K562 (cell line): Measurements from ENCODE around the gene POLN. TPM values are rescaled to one million over a fixed set of nuclear protein-coding genes. Genes with fewer than 3 reads are reported as not detected.

Source experiments
- ATAC-seq: fragments of 200-7000 bp; cut with Tn5 transposase; 3 replicates; pipeline ENCODE4 v1.9.1; 2020; ENCODE audit warnings: moderate library complexity
- BruUV-seq: library from RNA; stranded (reverse); fragments of 400-500 nt; replicated peaks from 2 replicates; lab custom pipeline; 2021; lab: Mats Ljungman, UMichigan
- CTCF ChIA-PET: fragments of 300-600 bp; formaldehyde crosslinking; extraction: SDS; loops from one replicate; lab custom pipeline; 2021; ENCODE audit warnings: low intra/inter-chr PET ratio; lab: Yijun Ruan, JAX
- POLR2A ChIA-PET: fragments of 300-600, 350-650 bp; sonication (Branson Sonifier 250); formaldehyde crosslinking; extraction: SDS; loops from one replicate; lab custom pipeline; 2021; ENCODE audit warnings: antibody characterized with exemption, inconsistent platforms; lab: Yijun Ruan, JAX
- DNase-seq, 4 experiments: peaks; one replicate each; pipeline versions ENCODE4 v3.0.0 to v3.0.0-alpha.2; 2011 to 2018; ENCODE audit warnings: low spot score in 3 of 4, mixed read lengths in 3 of 4; ENCODE audit errors: extremely low read depth in 1 of 4
- FAIRE-seq: peaks from 2 replicates; lab custom pipeline; 2011; peaks lifted over from hg19 to GRCh38; lab: Jason Lieb, UNC
- H2AFZ ChIP-seq: 2 replicates; pipeline ENCODE4 v1.6.0; 2011; ENCODE audit warnings: low read depth, low read length, control low read depth, inconsistent platforms
- H3K27ac ChIP-seq: fragments of 200-600 bp; 3 replicates; pipeline ENCODE4 v1.8.0; 2011; ENCODE audit warnings: low read depth, mild to moderate bottlenecking, control low read depth, inconsistent platforms, low read length, moderate library complexity, mixed read lengths; ENCODE audit errors: extremely low read depth
- H3K27me3 ChIP-seq, 2 experiments: fragments of 300-600 bp in 1 of 2; 2 replicates in 1 of 2; 3 replicates in 1 of 2; pipeline versions ENCODE4 v1.6.0 to v1.8.0; 2011; ENCODE audit warnings: inconsistent platforms in 2 of 2, low read length in 2 of 2, mild to moderate bottlenecking in 1 of 2, mixed read lengths in 1 of 2, moderate library complexity in 1 of 2; ENCODE audit not compliant: control insufficient read depth in 2 of 2, insufficient read depth in 2 of 2
- H3K36me3 ChIP-seq: fragments of 300-600 bp; 3 replicates; pipeline ENCODE4 v1.8.0; 2011; ENCODE audit warnings: mild to moderate bottlenecking, low read length, inconsistent platforms; ENCODE audit not compliant: control insufficient read depth, insufficient read depth
- H3K4me1 ChIP-seq, 2 experiments: fragments of 200-600 bp in 1 of 2; replicated peaks in 1 of 2; 2 replicates in 1 of 2; 3 replicates in 1 of 2; pipeline versions ENCODE4 v1.5.1 to v1.8.0; 2011; ENCODE audit warnings: inconsistent platforms in 2 of 2, low read length in 2 of 2, mild to moderate bottlenecking in 1 of 2, mixed read lengths in 1 of 2, moderate library complexity in 1 of 2; ENCODE audit not compliant: control insufficient read depth in 2 of 2, insufficient read depth in 2 of 2
- H3K4me2 ChIP-seq: 2 replicates; pipeline ENCODE4 v1.6.1; 2011; ENCODE audit warnings: low read length, control low read depth, inconsistent platforms, mixed read lengths; ENCODE audit not compliant: insufficient read depth
- H3K4me3 ChIP-seq: fragments of 200-600 bp; sonication (generic), shearing (Covaris generic); 2 replicates; pipeline ENCODE4 v1.5.1; 2016; ENCODE audit warnings: control low read depth, inconsistent platforms
- H3K79me2 ChIP-seq: fragments of 200-600 bp; 3 replicates; pipeline ENCODE4 v1.8.0; 2011; ENCODE audit warnings: low read length, inconsistent platforms; ENCODE audit not compliant: control insufficient read depth, insufficient read depth
- H3K9ac ChIP-seq, 2 experiments: 2 replicates each; pipeline versions ENCODE4 v1.6.0 to v1.6.1; 2011; ENCODE audit warnings: low read depth in 2 of 2, low read length in 2 of 2, control low read depth in 1 of 2, inconsistent platforms in 1 of 2, mild to moderate bottlenecking in 1 of 2, mixed read lengths in 1 of 2; ENCODE audit not compliant: insufficient read depth in 1 of 2
- H3K9me1 ChIP-seq: one replicate; pipeline ENCODE4 v1.6.0; 2011; ENCODE audit warnings: inconsistent platforms, mild to moderate bottlenecking, low read length, moderate library complexity; ENCODE audit not compliant: control insufficient read depth, insufficient read depth
- H3K9me3 ChIP-seq: replicated peaks from 2 replicates; pipeline ENCODE4 v1.5.1; 2011; ENCODE audit warnings: low read depth, low read length, inconsistent platforms; ENCODE audit not compliant: control insufficient read depth, insufficient read depth
- H4K20me1 ChIP-seq: replicated peaks from 2 replicates; pipeline ENCODE4 v1.6.1; 2011; ENCODE audit warnings: low read length, inconsistent platforms, mixed read lengths; ENCODE audit not compliant: control insufficient read depth, insufficient read depth
- CBX3 ChIP-seq, 2 experiments: IDR thresholded peaks; 1 replicate in 1 of 2; 2 replicates in 1 of 2; pipeline ENCODE4 v1.6.1; 2012; ENCODE audit warnings: inconsistent platforms in 2 of 2, low read length in 2 of 2, borderline replicate concordance in 1 of 2, control low read depth in 1 of 2
- HLTF ChIP-seq: fragments of 450-650 bp; IDR thresholded peaks from 2 replicates; pipeline ENCODE4 v1.6.1; 2016
- SREBF2 ChIP-seq: sonication (generic); formaldehyde crosslinking; IDR thresholded peaks from 2 replicates; pipeline ENCODE4 v1.4.0; 2020; ENCODE audit warnings: mild to moderate bottlenecking, missing genetic modification reagents
- TRIM24 ChIP-seq, 2 experiments: fragments of 450-650 bp; IDR thresholded peaks; 2 replicates each; pipeline ENCODE4 v1.6.1; 2016
- TRIM28 ChIP-seq: fragments of 450-650 bp; IDR thresholded peaks from 2 replicates; pipeline ENCODE4 v1.6.1; 2017
- ZEB2 ChIP-seq: fragments of 450-650 bp; IDR thresholded peaks from 2 replicates; pipeline ENCODE4 v1.6.1; 2016
- ZKSCAN3 ChIP-seq: fragments of 250-450 bp; sonication (Bioruptor Pico); IDR thresholded peaks from 2 replicates; pipeline ENCODE4 v1.4.0; 2020
- in situ Hi-C: fragments of 300-500 bp; cut with MboI; formaldehyde crosslinking; loops from 4 replicates; pipeline ENCODE4 v1.15.0; 2018; ENCODE audit warnings: inconsistent platforms, mixed read lengths
- intact Hi-C: fragments of 100-400 bp; cut with micrococcal nuclease; formaldehyde crosslinking; loops from 2 replicates; pipeline ENCODE4 v1.14.2; 2022
- polyA plus RNA-seq, 8 experiments: library from polyadenylated mRNA; depleted of rRNA in 4 of 8; stranded (reverse) in 5 of 8; unstranded in 3 of 8; fragments of >200 nt; fragmentation: Nextera tagmentation in 2 of 8; fragmentation: Illumina TruSeq in 1 of 8; extraction: Ambion mirVana in 2 of 8; extraction: Trizol in 1 of 8; gene quantifications; 2 replicates each; pipeline versions ENCODE4 v1.2.1 to v1.2.3, GENCODE V29; 2011 to 2014; ENCODE audit warnings: inconsistent platforms in 1 of 8, missing spikeins in 1 of 8
- total RNA-seq, 7 experiments: library from RNA; depleted of rRNA in 6 of 7; stranded (reverse); fragments of >200 nt in 6 of 7; fragmentation: Illumina TruSeq in 2 of 7; extraction: Trizol in 2 of 7; gene quantifications; 2 replicates each; pipeline versions ENCODE4 v1.2.1 to v1.2.3, GENCODE V29; 2011 to 2021; ENCODE audit warnings: low replicate concordance in 1 of 7
- TF ChIP-seq, protein P1 (sequence below): fragments of 450-650 bp; IDR thresholded peaks from 2 replicates; pipeline ENCODE4 v1.6.1; 2018; ENCODE audit warnings: mild to moderate bottlenecking, low read depth; ENCODE audit not compliant: partially characterized antibody
- TF ChIP-seq, protein P2 (sequence below): fragments of 250-450 bp; sonication (Bioruptor Pico); IDR thresholded peaks from 2 replicates; pipeline ENCODE4 v1.5.1; 2021; ENCODE audit warnings: mild to moderate bottlenecking

Gene POLN
- total and polyA plus RNA-seq, 9 of the 15 experiments (the other 6 are each of a cell fraction or from before 2014, with no cell fraction given) = 0.08 to 0.91 (median 0.32) TPM

DNA sequence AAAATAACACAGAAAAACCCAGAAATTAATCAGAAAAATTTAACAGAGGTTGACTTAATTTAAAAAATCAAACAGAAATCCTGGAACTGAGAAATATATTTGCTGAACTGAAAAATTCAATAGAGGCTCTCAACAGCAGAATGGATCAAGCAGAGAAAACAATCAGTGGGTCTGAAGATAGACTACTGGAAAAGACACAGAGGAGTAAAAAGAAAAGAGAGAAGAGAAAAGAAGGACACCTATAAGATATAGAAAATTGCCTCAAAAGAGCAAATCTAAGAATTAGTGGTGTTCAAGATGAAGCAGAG, 55.1 kb downstream of the POLN start:
- in situ Hi-C loops (no loop called here), intact Hi-C loops (loop anchor here (5.0 to 10.0 kb wide), 2 partner anchors 272 to 440 kb away; no protein-coding TSS in a partner anchor)
- DNase-seq = no peak
- no peaks in the 10 kb centered on the region for H3K79me2 ChIP-seq
- no peak overlapping the region for H3K4me2 ChIP-seq
- TF ChIP-seq, protein P1, sequence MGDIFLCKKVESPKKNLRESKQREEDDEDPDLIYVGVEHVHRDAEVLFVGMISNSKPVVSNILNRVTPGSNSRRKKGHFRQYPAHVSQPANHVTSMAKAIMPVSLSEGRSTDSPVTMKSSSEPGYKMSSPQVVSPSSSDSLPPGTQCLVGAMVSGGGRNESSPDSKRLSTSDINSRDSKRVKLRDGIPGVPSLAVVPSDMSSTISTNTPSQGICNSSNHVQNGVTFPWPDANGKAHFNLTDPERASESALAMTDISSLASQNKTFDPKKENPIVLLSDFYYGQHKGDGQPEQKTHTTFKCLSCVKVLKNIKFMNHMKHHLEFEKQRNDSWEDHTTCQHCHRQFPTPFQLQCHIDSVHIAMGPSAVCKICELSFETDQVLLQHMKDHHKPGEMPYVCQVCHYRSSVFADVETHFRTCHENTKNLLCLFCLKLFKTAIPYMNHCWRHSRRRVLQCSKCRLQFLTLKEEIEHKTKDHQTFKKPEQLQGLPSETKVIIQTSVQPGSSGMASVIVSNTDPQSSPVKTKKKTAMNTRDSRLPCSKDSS = peak; percentile 76
- TF ChIP-seq TRIM28 = peak; percentile 83
- TF ChIP-seq, protein P2, sequence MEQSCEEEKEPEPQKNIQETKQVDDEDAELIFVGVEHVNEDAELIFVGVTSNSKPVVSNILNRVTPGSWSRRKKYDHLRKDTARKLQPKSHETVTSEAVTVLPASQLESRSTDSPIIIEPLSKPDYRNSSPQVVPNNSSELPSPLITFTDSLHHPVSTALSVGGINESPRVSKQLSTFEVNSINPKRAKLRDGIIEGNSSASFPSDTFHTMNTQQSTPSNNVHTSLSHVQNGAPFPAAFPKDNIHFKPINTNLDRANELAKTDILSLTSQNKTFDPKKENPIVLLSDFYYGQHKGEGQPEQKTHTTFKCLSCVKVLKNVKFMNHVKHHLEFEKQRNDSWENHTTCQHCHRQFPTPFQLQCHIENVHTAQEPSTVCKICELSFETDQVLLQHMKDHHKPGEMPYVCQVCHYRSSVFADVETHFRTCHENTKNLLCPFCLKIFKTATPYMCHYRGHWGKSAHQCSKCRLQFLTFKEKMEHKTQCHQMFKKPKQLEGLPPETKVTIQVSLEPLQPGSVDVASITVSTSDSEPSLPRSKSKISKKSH (CRISPR knock-in tag) = peak; percentile 86
- TF ChIP-seq ZKSCAN3 (CRISPR knock-in tag) = no peak
- 0 out of 3 replicates have a peak, but pooled peaks of 1 of the 2 experiments have one; percentile 55 for TF ChIP-seq CBX3 (IDR thresholded peaks at IDR 0.05; ENCODE audit: borderline replicate concordance in 1 of 2, low read length in 2 of 2)
- TF ChIP-seq SREBF2 (CRISPR knock-in tag) = no peak
- peak; percentile 60 for TF ChIP-seq ZEB2
- TF ChIP-seq TRIM24 (IDR thresholded peaks at IDR 0.05) = peak in 1 of 2 experiments; percentile 24; a peak in 1 of 4 replicates
- 0 out of 2 replicates have a peak, but pooled peaks have one; percentile 39 for TF ChIP-seq HLTF
- peaks cover 7% of the 10 kb centered on the region; the same call in 1 of the 2 replicates for H3K9me3 ChIP-seq
- H3K9ac ChIP-seq = no peak overlapping the region
- no peak overlapping the region for H2AFZ ChIP-seq
- ChIA-PET POLR2A (no interaction called here), CTCF (no interaction called here)
- BruUV-seq = no TSS peak
- H3K36me3 ChIP-seq = no peaks in the 10 kb centered on the region
- no peaks in the 10 kb centered on the region for H4K20me1 ChIP-seq
- H3K4me1 ChIP-seq = no peaks in the 10 kb centered on the region
- H3K9me1 ChIP-seq = no peaks in the 10 kb centered on the region
- no peak for ATAC-seq
- H3K4me3 ChIP-seq = no peak overlapping the region
- peak; percentile 29 for FAIRE-seq
- H3K27me3 ChIP-seq = no peaks in the 10 kb centered on the region
- H3K27ac ChIP-seq = no peak overlapping the region
